Psoas muscle (tissue), 8 donors: ENCODE results near the gene CD37. TPM values are rescaled to one million over a fixed set of nuclear protein-coding genes. Genes with fewer than 3 reads are reported as not detected.

Experiments used
- ATAC-seq, 4 donors: fragments of 200-7000 bp; cut with Tn5 transposase; one replicate each; pipeline ENCODE4 v1.9.1; 2020; ENCODE audit warnings: moderate library complexity in 3 of 4, mild to moderate bottlenecking in 2 of 4
- DNase-seq, 2 donors: peaks; one replicate each; pipeline ENCODE4 v3.0.0-alpha.2; 2020
- H3K27ac ChIP-seq: fragments of 200-600 bp; one replicate; pipeline ENCODE4 v1.8.0; 2022
- H3K27me3 ChIP-seq, 3 donors: fragments of 200-600 bp in 1 of 3; one replicate each; pipeline versions ENCODE4 v1.6.1 to v1.8.0; 2013 to 2022; ENCODE audit warnings: low read length in 2 of 3, mild to moderate bottlenecking in 2 of 3, moderate library complexity in 1 of 3; ENCODE audit not compliant: insufficient read depth in 3 of 3
- H3K36me3 ChIP-seq, 2 donors: fragments of 200-600 bp in 1 of 2; one replicate each; pipeline versions ENCODE4 v1.6.1 to v1.8.0; 2013 to 2022; ENCODE audit warnings: low read depth in 1 of 2, mild to moderate bottlenecking in 1 of 2, moderate library complexity in 1 of 2; ENCODE audit not compliant: insufficient read depth in 1 of 2
- H3K4me1 ChIP-seq: fragments of 200-600 bp; one replicate; pipeline ENCODE4 v1.8.0; 2022
- H3K4me3 ChIP-seq: fragments of 200-600 bp; one replicate; pipeline ENCODE4 v1.8.0; 2022; ENCODE audit warnings: mild to moderate bottlenecking
- H3K9me3 ChIP-seq: fragments of 200-600 bp; one replicate; pipeline ENCODE4 v1.8.0; 2022
- CTCF ChIP-seq: fragments of 200-600 bp; IDR thresholded peaks from one replicate; pipeline ENCODE4 v1.8.0; 2022; ENCODE audit warnings: antibody characterized with exemption
- WGBS, 3 donors: extraction: QIAGEN DNeasy Blood & Tissue Kit; methylation state at CpG; one replicate each; pipeline versions ENCODE4 v1.1.6 to v1.1.7; 2013; 5-methylcytosine and 5-hydroxymethylcytosine counted together
- intact Hi-C, 2 donors: fragments of 100-400 bp; cut with DNase I; formaldehyde crosslinking; loops; one replicate each; pipeline versions ENCODE4 v1.11.0 to v1.14.2; 2022
- polyA plus RNA-seq, 3 donors: library from polyadenylated mRNA; stranded (reverse); fragments of 200-250 nt; gene quantifications; one replicate each; pipeline ENCODE4 v1.2.3, GENCODE V29; 2013
- total RNA-seq, 4 donors: library from RNA; stranded (reverse); fragmentation: NEBNext Ultra II Directional in 2 of 4; extraction: Animal tissue kit (Norgen Biotek cat#: 25700) in 2 of 4; gene quantifications; one replicate each; pipeline versions ENCODE4 v1.2.1 to v1.2.4, GENCODE V29; 2021 to 2023
- donor health status: healthy with polysubstance abuse.
- donor health status: DM: no; HTN: no; CAD: no; lungs with moderate emphysema.
- donor health status: Bipolar disorder and iron deficiency.
- donor health status: healthy.
- donor health status: DM: yes; HTN: yes; CAD: no.
- donor health status: DM: no; HTN: no; CAD: no.
- donor health status: DM: no; HTN: no; CAD: no.
- donor health status: DM: yes; HTN: yes; CAD: no.

The CD37 gene
- total and polyA plus RNA-seq, 7 donors = 0.66 to 4.7 (median 2.3) TPM

- Histone ChIP-seq H3K4me3 (peak overlapping the region; percentile 63), H3K27me3 (no peaks in the 10 kb centered on the region), H3K36me3 (peaks cover 0 to 23% of the 10 kb centered on the region in 2 donors), H3K9me3 (no peaks in the 10 kb centered on the region), H3K4me1 (peaks cover 5% of the 10 kb centered on the region), H3K27ac (no peak overlapping the region)
- ATAC-seq (no peak), DNase-seq (no peak)
- no peak for TF ChIP-seq CTCF
- intact Hi-C loops = no loop called here
- 23 to 31% (median 25%) methylated on average over 30 to 34 of the region's 34 CpGs for WGBS, 3 donors
Observed at GRCh38 chr19:49338023-49338677, 2.9 kb downstream of the CD37 start.

GRCh38 chr19:49338691-49339300, 3.6 kb downstream of the CD37 start:
- TF ChIP-seq CTCF = no peak
- intact Hi-C loops = no loop called here
- peak overlapping the region; percentile 63 for H3K4me3 ChIP-seq
- peak overlapping the region; percentile 75 for H3K27ac ChIP-seq
- 5 to 9% (median 7%) methylated on average over 30 of the region's 30 CpGs for WGBS, 3 donors
- H3K36me3 ChIP-seq = peaks cover 0 to 28% of the 10 kb centered on the region in 2 donors
- DNase-seq (peak; percentile 57 to 72), ATAC-seq (peak; percentile 34 to 70 (median 62))
- peaks cover 5% of the 10 kb centered on the region for H3K4me1 ChIP-seq
- H3K9me3 ChIP-seq = no peaks in the 10 kb centered on the region
- no peaks in the 10 kb centered on the region for H3K27me3 ChIP-seq

- H3K36me3 ChIP-seq = peaks cover 0 to 35% of the 10 kb centered on the region in 2 donors
- no peak for TF ChIP-seq CTCF
- peaks cover 5% of the 10 kb centered on the region for H3K4me1 ChIP-seq
- peak overlapping the region; percentile 75 for H3K27ac ChIP-seq
- no peaks in the 10 kb centered on the region for H3K9me3 ChIP-seq
- 4 to 9% (median 9%) methylated on average over 45 to 47 of the region's 47 CpGs for WGBS, 3 donors
- H3K4me3 ChIP-seq = peak overlapping the region; percentile 63
- peak; percentile 90 to 95 (median 94) for ATAC-seq
- DNase-seq = peak; percentile 83 to 90
- no peaks in the 10 kb centered on the region for H3K27me3 ChIP-seq
- intact Hi-C loops = no loop called here
Observed at GRCh38 chr19:49339301-49340068, 4.3 kb downstream of the CD37 start.

GRCh38 chr19:49340069-49340864, 5.1 kb downstream of the CD37 start:
- ATAC-seq (peak; percentile 18 to 57 (median 27)), DNase-seq (peak; percentile 59 to 83)
- Histone ChIP-seq H3K4me3 (peak overlapping the region; percentile 63), H3K4me1 (peaks cover 5% of the 10 kb centered on the region), H3K27ac (peak overlapping the region; percentile 75), H3K36me3 (peaks cover 0 to 40% of the 10 kb centered on the region in 2 donors), H3K9me3 (no peaks in the 10 kb centered on the region), H3K27me3 (no peaks in the 10 kb centered on the region)
- no peak for TF ChIP-seq CTCF
- 18 to 25% (median 19%) methylated on average over 36 of the region's 36 CpGs for WGBS, 3 donors
- intact Hi-C loops = no loop called here
